Measurements from ENCODE around the gene VTCN1. TPM values are rescaled to one million over a fixed set of nuclear protein-coding genes. Genes with fewer than 3 reads are reported as not detected.

The VTCN1 gene
- total RNA-seq, 4 donors from 2014 or later = not detected

GRCh38 chr1:117229217-117229616 lies 18.5 kb upstream of the VTCN1 start:
- no peak for TF ChIP-seq CTCF (IDR thresholded peaks at IDR 0.05; ENCODE audit: low read depth)

- no peak for TF ChIP-seq CTCF (IDR thresholded peaks at IDR 0.05; ENCODE audit: low read depth)
These were observed 15.2 kb upstream of the VTCN1 start for GRCh38 chr1:117225931-117226330.

GRCh38 chr1:117216718-117217117 lies 6.0 kb upstream of the VTCN1 start:
- TF ChIP-seq CTCF (IDR thresholded peaks at IDR 0.05; ENCODE audit: low read depth) = no peak

- TF ChIP-seq CTCF (IDR thresholded peaks at IDR 0.05; ENCODE audit: low read depth) = no peak
These were observed 5.2 kb upstream of the VTCN1 start for GRCh38 chr1:117215733-117216462.

- TF ChIP-seq CTCF (IDR thresholded peaks at IDR 0.05; ENCODE audit: low read depth) = no peak
These were observed 4.3 kb upstream of the VTCN1 start for GRCh38 chr1:117215019-117215418.

GRCh38 chr1:117213046-117213445 lies 2.3 kb upstream of the VTCN1 start:
- TF ChIP-seq CTCF (IDR thresholded peaks at IDR 0.05; ENCODE audit: low read depth) = no peak

- TF ChIP-seq CTCF (IDR thresholded peaks at IDR 0.05; ENCODE audit: low read depth) = no peak
These were observed 341 bp downstream of the VTCN1 start for GRCh38 chr1:117210386-117210785.
